HG03354 (cell line): ENCODE data around the gene REN.

Experiments used
- ATAC-seq: cut with Tn5 transposase; IDR thresholded peaks from one replicate; pipeline ENCODE4 v1.9.1; 2021; ENCODE audit warnings: mild to moderate bottlenecking; ENCODE audit not compliant: unreplicated experiment, poor library complexity, severe bottlenecking

The REN gene

DNA sequence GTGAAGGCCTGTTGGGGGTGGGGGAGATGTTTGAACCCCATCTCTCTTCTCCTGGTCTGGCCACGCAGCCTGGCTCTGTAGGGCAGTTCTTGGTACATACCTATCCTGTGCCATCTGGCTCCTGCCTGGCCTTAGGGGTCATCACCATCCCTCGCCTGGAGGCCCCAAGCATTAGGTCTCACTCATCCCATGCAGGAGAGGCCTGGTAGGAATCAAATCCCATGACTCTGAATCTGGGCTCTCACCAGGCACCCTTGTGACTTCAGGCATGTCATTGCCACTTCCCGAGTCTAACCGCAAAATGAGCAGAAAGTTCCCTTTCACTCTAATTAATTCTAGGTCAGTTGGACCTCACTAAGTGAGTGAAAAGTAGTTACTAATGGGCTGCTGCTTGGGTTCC is 51.5 kb downstream of the REN start:
- no peak for ATAC-seq

DNA sequence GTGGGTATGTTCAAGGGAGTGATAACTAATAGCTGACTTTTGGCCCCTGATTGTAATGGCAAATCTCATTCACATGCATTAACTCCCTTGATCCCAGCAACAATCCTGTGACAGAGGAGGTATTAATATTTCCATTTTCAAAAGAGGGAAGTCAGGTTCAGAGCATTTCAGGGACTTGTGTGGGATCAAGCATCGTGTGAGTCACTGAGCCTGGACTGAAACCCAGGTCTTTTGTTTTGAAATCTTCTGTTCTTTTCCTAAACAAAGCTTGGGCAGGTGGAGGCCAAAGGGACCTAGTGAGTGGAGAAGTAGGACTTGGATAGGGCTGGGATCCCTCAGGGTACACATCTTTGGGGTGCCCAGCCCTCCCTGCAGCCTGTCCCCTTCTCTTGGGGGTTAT is 52.2 kb downstream of the REN start:
- ATAC-seq = no peak

DNA sequence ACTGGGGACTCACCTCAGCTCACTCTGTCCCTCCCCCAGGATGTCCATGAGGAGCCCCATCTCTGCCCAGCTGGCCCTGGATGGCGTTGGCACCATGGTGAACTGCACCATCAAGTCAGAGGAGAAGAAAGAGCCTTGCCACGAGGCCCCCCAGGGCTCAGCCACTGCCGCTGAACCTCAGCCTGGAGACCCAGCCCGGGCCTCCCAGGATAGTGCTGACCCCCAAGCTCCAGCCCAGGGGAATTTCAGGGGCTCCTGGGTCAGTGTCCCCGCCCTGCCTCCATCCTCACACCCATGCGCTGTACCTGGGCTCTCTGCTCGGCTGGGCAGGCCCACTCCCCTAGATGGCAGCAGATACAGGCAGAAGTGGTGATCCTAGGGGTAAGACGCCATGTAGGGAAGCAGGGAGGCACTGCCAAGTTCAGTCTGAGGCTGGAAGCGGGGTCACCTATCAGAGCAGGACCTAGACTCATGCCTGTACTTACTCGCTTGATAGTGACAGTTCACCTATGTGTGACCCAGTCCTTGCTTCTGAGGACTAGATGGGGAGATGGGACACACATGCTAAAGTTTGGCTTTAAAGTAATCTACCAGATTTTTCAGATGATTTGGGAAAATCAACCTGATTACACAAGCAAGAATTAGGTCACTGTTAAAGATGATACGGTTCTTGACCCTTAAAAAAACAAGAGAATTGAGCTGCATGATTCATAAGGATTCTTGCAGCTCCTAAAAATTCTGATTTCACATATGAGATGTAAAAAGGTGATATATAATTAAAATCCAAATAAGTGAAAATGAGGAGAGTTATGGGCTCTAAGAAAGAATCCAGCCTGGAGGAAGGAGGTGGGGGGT is 53.0 kb downstream of the REN start:
- ATAC-seq = no peak

DNA sequence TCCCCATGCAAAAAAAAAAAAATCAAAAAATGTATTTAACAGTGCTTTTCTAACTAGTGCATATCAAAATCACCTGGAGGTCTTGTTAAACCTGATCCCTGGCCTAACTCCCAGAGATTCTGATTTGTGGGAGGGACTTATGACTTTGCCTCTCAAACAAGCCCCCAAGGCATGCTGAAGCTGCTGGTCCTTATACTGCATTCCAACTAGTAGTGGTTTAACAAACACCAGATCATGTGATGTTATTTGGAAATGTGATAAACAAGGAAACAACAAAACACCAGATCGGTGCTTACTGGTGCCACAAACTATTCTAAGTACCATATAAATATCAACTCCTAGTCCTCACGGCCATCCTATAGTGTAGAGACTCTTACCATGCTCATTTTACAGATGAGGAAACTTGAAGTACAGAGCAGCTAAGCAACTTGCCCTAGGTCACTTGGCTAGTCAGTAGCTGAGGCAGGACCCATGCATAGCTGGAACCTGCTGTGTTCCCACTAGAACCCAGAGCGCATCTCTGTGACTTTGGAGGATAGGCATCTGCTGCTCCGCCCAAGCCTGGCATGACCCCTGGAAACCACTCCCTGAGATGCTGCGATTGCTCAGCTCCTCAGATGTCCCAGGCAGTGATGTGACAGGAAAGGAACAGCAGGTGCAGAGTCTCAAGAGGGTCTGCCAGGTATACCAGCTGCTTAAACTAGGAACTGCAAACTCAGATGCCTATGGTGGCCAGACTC is 55.1 kb downstream of the REN start:
- no peak for ATAC-seq

DNA sequence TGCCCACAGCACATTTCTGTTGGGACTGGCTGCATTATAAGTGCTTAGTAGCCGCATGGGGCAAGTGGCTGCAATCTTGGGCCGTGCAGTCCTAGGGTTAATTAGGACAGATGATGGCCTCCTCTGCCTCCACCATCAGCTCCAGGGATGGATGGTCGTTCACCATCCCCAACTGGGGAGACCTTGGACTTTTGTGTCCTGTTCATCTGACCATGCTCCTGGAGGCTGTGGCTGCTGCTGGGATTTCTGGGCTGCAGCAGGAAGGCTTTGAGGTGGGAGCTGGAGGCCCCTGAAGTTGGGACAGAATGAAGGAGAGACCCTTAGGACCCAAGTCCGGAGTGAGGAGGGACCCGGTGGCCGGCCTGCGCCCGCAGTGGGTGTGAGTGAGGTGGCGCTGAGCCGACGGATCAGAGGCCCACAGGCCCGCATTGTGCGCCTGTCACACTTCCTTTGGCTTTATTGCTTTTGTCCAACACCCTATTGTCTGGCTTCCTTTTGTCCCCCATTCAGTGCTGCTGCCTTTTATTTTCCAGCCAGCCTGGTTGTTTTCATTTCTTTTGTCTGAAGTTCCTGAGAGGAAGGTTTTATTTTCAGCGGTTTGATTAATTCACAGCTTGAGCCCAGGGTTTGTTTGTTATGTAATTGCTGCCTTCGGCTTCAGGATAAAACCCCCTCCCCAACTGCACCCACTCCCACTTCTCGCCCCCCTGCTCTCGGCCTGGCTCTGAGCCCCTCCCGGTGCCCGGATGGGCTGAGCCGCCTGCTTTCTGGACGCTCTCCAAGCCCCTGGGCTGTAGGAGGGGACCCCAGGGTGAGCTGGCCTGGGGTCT is 57.6 kb downstream of the REN start:
- no peak for ATAC-seq

DNA sequence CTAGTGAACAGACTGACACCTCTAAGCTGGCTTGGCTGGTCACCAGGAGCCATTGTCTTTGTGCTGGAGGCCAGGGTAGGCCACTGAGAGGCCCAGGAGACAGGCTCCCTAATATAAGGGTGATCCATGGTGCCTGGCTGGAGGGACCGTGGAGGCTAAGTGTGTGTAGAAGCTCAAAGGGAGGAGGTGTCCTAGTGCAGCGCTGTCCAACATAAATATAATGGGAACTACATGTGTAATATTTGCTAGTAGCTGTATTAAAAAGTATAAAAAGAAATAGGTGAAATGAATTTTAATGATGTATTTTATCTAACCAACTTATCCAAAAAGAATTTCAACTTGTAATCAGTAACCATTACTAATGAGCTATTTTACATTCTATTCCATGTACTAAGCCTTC is 58.2 kb downstream of the REN start:
- no peak for ATAC-seq

DNA sequence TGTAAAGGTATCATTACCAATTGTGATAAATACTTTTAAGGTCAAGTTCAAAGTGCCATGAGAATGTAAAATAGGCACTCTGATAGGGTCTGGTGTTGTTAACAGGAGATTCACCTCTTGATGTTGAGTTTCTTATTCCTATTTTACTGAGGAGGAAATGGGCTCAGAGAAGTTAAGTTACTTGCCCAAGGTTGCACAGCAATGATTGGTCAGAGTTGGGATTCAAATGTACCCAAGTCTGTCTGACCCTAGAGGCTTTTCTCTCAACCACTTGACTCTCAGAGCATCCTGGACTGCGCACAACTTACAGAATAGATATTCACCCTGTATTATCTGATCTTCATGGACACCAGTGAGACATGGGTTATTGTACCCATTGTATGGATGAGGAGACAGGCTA is 59.3 kb downstream of the REN start:
- ATAC-seq = no peak

DNA sequence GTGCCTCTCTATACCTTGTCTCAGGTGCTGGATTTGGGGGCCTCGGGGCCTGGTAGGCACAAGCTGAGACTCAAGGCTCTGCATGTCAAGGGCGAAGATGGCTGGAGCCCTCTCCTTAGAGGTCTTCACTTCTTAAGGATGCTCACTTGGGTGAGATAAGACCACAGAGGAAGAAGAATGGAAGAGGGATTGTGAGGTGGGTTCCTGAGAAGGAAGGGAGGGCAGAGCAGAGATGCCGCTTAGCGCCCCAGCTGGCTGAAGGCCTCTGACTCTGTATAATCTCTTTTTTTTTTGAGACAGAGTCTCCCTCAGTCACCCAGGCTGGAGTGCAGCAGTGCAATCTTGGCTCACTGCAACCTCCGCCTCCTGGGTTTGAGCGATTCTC is 61.0 kb downstream of the REN start:
- ATAC-seq = no peak
